Measurements from ENCODE around the gene TNPO1.

- TF ChIP-seq CTCF (conservative IDR thresholded peaks at IDR 0.05) (no peak), EZH2 (IDR thresholded peaks at IDR 0.05; ENCODE audit: low read depth) (no peak)
These were observed 20.3 kb downstream of the TNPO1 start for GRCh38 chr5:72836810-72837209.
